C4-2B (cell line): ENCODE results near the gene RFC1.
"Not testable (repeated sequence)": the region's sequence is repeated elsewhere in the genome, so short reads cannot be mapped to it uniquely, and the experiment has no call there.

Source experiments
- H3K27ac ChIP-seq: fragments of 450-650 bp; 2 replicates; pipeline ENCODE4 v1.5.1; 2017
- ZFX ChIP-seq: fragments of 450-650 bp; IDR thresholded peaks from 2 replicates; pipeline ENCODE4 v1.6.1; 2017
- TF ChIP-seq, protein P1 (sequence below): fragments of 450-650 bp; conservative IDR thresholded peaks from 2 replicates; pipeline ENCODE4 v1.5.1; 2017; ENCODE audit warnings: mild to moderate bottlenecking

RFC1 gene, protein sequence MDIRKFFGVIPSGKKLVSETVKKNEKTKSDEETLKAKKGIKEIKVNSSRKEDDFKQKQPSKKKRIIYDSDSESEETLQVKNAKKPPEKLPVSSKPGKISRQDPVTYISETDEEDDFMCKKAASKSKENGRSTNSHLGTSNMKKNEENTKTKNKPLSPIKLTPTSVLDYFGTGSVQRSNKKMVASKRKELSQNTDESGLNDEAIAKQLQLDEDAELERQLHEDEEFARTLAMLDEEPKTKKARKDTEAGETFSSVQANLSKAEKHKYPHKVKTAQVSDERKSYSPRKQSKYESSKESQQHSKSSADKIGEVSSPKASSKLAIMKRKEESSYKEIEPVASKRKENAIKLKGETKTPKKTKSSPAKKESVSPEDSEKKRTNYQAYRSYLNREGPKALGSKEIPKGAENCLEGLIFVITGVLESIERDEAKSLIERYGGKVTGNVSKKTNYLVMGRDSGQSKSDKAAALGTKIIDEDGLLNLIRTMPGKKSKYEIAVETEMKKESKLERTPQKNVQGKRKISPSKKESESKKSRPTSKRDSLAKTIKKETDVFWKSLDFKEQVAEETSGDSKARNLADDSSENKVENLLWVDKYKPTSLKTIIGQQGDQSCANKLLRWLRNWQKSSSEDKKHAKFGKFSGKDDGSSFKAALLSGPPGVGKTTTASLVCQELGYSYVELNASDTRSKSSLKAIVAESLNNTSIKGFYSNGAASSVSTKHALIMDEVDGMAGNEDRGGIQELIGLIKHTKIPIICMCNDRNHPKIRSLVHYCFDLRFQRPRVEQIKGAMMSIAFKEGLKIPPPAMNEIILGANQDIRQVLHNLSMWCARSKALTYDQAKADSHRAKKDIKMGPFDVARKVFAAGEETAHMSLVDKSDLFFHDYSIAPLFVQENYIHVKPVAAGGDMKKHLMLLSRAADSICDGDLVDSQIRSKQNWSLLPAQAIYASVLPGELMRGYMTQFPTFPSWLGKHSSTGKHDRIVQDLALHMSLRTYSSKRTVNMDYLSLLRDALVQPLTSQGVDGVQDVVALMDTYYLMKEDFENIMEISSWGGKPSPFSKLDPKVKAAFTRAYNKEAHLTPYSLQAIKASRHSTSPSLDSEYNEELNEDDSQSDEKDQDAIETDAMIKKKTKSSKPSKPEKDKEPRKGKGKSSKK

DNA sequence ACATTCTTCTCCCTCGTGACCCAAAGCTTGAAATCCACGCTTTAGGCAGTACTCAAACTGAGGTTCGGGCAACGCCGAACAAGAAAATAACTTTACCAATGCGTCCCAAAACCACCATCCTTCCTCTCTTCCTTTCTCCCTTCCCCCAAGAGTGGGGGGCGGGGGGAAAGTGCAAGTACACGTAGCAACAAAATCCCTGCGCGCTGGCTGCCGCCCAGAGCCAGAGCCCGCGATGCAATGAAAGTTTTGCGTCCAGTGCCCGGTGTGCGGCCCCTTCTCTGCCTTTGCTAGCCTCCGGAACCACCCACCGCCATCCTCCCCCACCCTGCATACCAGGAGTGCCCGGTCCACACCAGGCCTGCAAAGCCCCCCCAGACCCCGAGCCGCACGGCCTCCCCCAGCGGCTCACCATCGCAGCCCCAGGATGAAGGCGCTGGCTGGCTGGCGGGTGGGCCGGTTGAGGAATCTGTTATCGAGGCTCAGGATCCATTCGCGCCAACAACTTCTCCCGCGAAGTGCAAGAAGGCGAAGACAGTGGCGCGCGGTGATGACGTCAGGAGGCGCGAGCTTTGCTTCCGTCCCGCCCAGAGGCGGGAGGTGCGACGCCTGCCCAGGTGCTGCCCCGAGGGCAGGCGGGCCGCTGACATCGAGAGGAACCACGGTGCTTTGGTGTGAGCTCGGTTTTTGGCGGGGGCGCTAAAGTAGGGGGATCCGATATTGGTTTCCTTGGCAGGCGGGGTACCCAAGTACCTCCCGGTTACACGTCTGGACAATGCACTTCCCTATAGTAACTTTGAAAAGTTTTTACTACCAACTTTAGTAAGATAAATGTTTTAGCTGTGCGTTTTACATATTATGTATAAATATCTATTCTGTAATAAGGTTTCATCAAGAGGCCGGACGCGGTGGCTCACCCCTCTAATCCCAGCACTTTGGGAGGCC, at the start of gene RFC1:
Gene RFC1, minus strand, starts transcription at position 533 of the 942 bp plus-strand sequence. Its CDS starts 121 bp downstream, at position 412.
- TF ChIP-seq, protein P1, sequence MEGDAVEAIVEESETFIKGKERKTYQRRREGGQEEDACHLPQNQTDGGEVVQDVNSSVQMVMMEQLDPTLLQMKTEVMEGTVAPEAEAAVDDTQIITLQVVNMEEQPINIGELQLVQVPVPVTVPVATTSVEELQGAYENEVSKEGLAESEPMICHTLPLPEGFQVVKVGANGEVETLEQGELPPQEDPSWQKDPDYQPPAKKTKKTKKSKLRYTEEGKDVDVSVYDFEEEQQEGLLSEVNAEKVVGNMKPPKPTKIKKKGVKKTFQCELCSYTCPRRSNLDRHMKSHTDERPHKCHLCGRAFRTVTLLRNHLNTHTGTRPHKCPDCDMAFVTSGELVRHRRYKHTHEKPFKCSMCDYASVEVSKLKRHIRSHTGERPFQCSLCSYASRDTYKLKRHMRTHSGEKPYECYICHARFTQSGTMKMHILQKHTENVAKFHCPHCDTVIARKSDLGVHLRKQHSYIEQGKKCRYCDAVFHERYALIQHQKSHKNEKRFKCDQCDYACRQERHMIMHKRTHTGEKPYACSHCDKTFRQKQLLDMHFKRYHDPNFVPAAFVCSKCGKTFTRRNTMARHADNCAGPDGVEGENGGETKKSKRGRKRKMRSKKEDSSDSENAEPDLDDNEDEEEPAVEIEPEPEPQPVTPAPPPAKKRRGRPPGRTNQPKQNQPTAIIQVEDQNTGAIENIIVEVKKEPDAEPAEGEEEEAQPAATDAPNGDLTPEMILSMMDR, result no peak
- TF ChIP-seq ZFX, result peak; percentile 56
- H3K27ac ChIP-seq, result peak within 1 kb of the TSS; percentile 91

DNA sequence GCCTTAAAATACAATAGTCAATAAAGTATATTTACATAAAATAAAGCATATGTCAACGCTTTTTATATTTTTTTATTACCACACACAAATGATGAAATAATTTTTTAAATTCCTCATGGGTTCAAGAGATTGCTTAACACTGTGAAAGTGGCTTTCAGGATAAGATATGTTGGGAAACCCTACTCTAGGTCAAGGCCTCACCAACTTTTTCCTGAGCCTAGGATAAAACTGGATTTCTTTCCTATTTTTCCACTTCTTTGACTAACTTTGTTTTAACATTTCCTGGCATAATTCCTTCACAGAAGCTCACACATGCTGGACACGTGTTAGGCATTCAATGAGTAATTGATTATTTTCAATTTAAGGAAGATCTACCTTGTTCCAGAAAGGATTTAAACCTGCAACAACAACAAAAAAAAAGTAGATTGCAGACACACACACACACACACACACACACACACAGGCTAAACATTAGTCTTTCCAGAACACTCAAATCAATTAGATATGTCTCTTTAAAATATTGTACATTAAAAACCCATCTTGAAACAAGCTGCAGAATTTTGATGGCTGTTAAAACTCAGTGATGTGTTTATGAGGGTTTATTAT, 49.6 kb upstream of the RFC1 start:
- H3K27ac ChIP-seq, result no peak overlapping the region
- TF ChIP-seq, protein P1, result no peak
- no peak for TF ChIP-seq ZFX

DNA sequence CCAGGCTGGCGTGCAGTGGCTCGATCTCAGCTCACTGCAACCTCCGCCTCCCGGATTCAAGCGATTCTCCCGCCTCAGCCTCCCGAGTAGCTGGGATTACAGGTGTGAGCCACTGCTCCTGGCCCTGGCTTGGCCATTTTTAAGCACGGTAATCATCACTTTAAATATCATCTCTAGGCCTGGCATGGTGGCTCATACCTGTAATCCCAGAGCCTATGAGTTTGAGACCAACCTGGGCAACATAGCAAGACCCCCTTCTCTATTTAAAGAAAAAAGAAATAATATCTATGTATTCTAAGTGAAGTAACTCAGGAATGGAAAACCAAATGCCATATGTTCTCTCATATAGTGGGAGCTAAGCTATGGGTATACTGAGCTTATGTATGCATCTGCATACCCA, 45.4 kb upstream of the RFC1 start:
- H3K27ac ChIP-seq, result not testable (repeated sequence)

DNA sequence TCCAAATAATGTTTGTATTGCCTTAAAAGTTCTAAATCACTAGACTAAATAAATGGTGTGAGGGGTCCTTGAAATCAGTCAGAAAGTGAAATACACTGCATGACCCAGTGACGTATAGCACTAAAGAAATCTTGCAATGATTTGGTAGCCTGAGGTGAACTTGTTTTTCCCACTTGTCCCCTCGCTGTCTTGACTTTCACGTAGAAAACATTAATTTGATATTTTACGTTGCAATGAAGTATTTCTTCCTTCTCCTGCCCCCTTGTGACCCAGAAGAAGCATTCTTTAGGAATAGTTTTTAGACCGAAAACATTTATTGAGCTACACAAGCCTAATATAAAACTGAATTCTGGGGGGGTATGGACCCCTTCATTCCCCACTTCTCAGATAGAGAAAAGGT, 44.3 kb upstream of the RFC1 start:
- TF ChIP-seq ZFX, result no peak
- TF ChIP-seq, protein P1, result no peak; the same call in 1 of the 2 replicates
- H3K27ac ChIP-seq, result no peak overlapping the region

DNA sequence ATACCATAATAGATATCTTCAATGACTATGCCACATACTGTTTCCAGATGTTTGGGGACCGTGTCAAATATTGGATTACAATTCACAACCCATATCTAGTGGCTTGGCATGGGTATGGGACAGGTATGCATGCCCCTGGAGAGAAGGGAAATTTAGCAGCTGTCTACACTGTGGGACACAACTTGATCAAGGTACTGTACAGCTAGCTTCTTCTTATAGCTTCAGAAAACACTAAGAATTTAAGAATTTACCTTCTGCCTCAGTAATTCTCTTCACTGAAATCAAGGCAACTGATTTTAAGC, 41.4 kb upstream of the RFC1 start:
- TF ChIP-seq ZFX, result no peak
- TF ChIP-seq, protein P1, result no peak
- no peak overlapping the region for H3K27ac ChIP-seq

DNA sequence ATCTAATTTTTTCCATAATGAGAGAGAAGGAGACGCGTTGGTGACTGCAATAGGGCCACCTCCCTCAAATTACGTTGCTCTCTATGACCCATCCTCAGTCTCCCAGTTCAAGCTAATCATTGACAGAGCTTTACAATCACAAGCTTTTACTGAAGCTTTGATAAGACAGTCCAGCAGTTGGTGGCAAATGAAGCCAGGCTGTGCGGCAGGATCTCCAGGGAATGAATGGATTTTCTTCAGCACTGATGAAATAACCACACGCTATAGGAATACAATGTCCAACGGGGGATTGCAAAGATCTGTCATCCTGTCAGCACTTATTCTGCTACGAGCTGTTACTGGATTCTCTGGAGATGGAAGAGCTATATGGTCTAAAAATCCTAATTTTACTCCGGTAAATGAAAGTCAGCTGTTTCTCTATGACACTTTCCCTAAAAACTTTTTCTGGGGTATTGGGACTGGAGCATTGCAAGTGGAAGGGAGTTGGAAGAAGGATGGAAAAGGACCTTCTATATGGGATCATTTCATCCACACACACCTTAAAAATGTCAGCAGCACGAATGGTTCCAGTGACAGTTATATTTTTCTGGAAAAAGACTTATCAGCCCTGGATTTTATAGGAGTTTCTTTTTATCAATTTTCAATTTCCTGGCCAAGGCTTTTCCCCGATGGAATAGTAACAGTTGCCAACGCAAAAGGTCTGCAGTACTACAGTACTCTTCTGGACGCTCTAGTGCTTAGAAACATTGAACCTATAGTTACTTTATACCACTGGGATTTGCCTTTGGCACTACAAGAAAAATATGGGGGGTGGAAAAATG, 40.8 kb upstream of the RFC1 start, which contains the start of gene KLB:
Gene KLB, plus strand, starts transcription at position 168 of the 821 bp plus-strand sequence. Its CDS starts 20 bp downstream, at position 188.
- TF ChIP-seq ZFX, result no peak
- TF ChIP-seq, protein P1, result no peak
- no peak within 1 kb of the TSS for H3K27ac ChIP-seq

DNA sequence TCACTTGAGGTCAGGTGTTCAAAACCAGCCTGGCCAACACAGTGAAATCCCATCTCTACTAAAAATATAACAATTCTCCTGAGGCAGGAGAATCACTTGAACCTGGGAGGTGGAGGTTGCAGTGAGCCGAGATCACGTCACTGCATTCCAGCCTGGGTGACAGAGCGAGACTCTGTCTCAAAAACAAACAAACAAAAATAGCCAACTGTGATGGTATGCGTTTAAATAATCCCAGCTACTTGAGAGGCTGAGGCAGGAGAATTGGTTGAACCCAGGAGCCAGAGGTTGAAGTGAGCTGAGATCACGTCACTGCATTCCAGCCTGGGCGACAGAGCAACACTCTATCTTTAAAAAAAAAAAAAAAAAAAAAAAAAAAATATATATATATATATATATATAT, 35.5 kb upstream of the RFC1 start:
- not testable (repeated sequence) for H3K27ac ChIP-seq
